GM19324 (cell line): ENCODE measurements around the gene NLRC3.
"Not testable (repeated sequence)": the region's sequence is repeated elsewhere in the genome, so short reads cannot be mapped to it uniquely, and the experiment has no call there.

Experiments used
- ATAC-seq: cut with Tn5 transposase; IDR thresholded peaks from one replicate; pipeline ENCODE4 v1.9.1; 2021; ENCODE audit warnings: mild to moderate bottlenecking, moderate library complexity; ENCODE audit not compliant: unreplicated experiment, low FRiP score

NLRC3 gene

DNA sequence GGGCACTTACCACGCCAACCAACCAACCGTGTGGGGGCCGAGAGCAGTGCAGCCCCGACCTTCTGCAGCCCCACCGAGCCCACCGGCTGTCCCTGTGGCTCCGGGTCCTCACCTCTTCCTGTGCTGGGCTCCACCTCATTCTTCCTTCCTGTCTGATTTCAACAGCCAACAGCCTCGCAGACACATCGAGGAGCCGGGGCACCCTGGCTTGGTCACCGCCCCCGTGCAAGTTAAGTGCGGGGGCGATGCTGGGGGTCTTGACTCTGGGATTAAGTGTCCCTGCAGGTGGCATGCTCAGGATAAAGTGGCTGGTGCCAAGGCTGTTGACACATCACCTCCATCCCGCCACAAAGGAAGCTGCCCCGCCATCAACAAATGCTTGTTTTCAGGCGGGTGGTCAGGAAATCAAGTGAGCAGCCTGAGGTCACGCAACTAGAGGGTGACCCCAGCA, at the start of gene NLRC3:
TSS of gene NLRC3 (minus strand) at position 102 of the 451 bp plus-strand sequence. CDS start 12,367 bp downstream, outside the sequence.
- no peak for ATAC-seq

- no peak for ATAC-seq
Observed at GRCh38 chr16:3625911-3626732, 48.9 kb upstream of the NLRC3 start.

- ATAC-seq: no peak
Observed at GRCh38 chr16:3625331-3625730, 48.1 kb upstream of the NLRC3 start.

- no peak for ATAC-seq
Observed at GRCh38 chr16:3623642-3624041, 46.4 kb upstream of the NLRC3 start.

GRCh38 chr16:3618769-3619141, 41.6 kb upstream of the NLRC3 start:
- no peak for ATAC-seq

- ATAC-seq: no peak
Observed at GRCh38 chr16:3612510-3613466, 35.6 kb upstream of the NLRC3 start.

- peak; percentile 92 for ATAC-seq
Observed at GRCh38 chr16:3611146-3611975, 34.2 kb upstream of the NLRC3 start, which contains the start of gene SLX4. SLX4 (minus strand) TSS chr16:3611606; CDS start chr16:3608964, 2,642 bp downstream.

- no peak for ATAC-seq
Observed at GRCh38 chr16:3610698-3611145, 33.5 kb upstream of the NLRC3 start.

DNA sequence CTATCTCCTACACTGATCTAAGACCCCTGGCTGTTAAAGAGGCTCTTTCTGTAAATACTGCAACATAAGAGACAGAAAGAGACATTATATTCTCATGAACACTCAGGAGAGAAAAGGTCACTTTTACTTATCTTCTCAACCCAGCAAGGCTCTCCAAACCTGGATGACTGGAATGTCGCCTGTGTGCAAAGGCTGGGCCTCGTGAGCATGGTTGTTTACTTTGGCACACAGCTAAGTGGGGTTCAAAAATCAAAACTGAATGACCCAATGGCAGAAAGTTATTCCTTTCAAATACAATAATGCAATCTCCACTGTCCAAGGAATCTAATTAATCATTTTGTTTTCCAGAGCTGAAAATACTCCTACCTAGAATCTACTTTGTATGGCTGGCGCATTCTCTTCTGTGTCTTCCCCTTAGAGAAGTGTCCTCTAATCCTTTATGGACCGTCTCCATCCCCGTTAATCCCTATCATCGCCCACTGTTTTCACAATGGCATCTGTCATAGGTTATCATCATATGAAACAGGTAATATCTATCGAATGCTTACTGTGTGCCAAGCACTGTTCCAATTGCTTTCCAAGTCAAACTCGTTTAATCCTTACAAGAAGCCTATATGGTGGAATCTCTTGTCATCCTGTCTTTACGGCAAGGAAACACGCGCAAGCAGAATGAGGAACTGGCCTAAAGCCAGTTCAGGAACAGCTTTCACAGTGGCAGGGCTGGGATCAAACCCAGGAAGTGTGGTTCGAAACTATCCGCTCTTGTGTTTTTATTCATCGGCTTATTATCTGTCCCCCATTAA, 32.9 kb upstream of the NLRC3 start:
- no peak for ATAC-seq

DNA sequence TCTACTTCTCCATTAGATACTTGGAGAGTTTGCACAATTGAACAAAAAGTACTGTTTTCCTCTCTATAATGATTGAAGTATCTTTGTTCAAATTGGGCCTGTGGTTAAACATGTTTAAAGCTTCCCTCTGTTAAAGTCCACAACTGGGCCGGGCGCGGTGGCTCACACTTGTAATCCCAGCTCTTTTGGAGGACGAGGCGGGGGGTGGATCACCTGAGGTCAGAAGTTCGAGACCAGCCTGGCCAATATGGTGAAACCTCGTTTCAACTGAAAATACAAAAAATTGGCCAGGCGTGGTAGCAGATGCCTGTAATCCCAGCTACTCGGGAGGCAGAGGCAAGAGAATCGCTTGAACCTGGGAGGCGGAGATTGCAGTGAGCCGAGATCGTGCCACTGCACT, 31.8 kb upstream of the NLRC3 start:
- ATAC-seq: not testable (repeated sequence)

- ATAC-seq: no peak
Observed at GRCh38 chr16:3608069-3608468, 30.9 kb upstream of the NLRC3 start.

- ATAC-seq: no peak
Observed at GRCh38 chr16:3607634-3608033, 30.4 kb upstream of the NLRC3 start.

DNA sequence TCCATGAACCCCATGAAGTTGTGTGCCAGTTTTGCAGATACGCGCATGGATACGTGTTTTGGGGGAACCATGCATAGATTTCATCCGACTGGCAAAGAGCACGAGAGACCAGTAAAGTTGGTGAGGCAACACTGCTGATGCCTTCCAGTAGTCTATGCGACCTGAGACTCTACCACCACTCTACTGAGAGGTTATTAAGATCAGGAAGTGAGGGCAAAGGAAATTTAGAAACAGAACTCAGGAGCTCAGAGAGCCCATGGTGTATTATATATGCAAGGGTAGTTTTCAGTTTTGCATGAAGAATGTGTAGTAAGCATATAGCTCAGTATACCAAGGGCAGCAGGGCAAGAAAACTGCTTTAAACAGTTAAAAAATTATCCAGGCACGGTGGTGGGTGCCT, 30.0 kb upstream of the NLRC3 start:
- no peak for ATAC-seq

GRCh38 chr16:3606441-3606840, 29.2 kb upstream of the NLRC3 start:
- ATAC-seq: no peak

DNA sequence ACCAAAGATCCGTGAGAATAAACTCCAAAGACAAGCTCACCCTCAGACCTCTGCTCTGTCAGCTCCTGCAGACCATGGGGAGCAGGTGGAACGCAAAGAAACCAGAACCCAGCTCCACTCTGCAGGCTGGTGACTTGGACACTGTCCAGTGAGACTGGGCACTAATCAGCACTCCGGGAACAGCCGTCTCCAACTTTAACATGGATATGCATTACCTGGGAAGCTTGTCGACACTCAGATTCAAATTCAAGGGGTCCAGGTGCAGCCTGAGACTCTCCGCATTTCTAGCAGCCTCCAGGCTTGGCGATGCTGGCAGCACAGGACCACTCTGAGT, 25.1 kb upstream of the NLRC3 start:
- ATAC-seq: no peak

DNA sequence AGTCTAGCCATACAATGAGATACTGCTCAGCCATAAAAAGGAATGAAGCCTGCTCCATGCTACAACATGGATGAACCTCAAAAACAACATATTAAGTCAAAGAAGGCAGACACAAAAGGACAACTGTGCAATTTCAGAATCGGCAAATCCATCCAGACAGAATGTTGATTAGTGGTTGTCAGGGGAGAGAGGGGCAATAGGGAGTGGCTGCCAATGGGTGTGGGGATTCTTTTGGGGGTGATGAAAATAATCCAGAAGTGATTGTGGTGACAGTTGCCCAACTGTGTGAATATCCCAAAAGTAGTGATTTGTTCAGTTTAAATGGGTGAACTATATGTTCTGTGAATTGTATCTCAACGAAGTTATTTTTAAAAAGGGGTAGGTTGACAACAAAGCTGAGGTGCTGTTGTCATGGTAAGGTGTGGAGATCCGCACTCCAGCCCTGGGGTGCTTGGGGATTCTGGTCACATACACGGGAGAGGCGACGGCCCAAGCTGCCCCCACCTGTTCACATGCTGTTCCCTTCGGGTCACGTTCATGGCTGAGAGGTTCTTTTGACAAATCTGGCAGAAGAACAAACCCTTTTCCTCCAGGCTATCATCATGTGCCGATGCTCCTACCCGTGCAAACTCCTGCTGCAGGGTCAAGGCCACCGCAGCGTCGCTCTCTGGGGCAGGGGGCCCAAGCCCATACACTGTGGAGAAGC, 24.6 kb upstream of the NLRC3 start:
- ATAC-seq: no peak

DNA sequence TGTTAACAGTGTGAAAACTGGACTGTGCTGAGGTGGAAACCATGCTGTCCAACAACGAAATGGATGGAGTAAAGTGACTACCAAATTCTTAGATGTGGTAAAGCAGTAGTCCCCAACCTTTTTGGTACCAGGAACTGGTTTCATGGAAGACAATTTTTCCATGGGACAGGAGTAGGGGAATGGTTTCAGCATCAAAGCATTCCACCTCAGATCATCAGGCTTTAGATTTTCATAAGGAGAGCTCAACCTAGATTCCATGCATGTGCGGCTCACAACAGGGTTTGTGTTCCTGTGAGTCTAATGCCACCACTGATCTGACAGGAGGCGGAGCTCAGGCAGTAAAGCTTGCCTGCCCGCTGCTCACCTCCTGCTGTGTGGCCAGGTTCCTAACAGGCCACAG, 22.7 kb upstream of the NLRC3 start:
- no peak for ATAC-seq

- no peak for ATAC-seq
Observed at GRCh38 chr16:3599121-3599520, 21.9 kb upstream of the NLRC3 start.

GRCh38 chr16:3598236-3598635, 21.0 kb upstream of the NLRC3 start:
- no peak for ATAC-seq
